Activated T-cell treated with anti-CD3 and anti-CD28 coated beads, Interleukin-2, amount 50 U/mL, for 72 hours (primary cell): Measurements from ENCODE around the gene CTNS. TPM values are rescaled to one million over a fixed set of nuclear protein-coding genes. Genes with fewer than 3 reads are reported as not detected.
"Not testable (repeated sequence)": the region's sequence is repeated elsewhere in the genome, so short reads cannot be mapped to it uniquely, and the experiment has no call there.

Source experiments
- ATAC-seq, 2 donors: fragments of 150-1000 bp; cut with Tn5 transposase; replicated peaks in 1 of 2; 2 replicates each; pipeline ENCODE4 v1.10.0; 2021; ENCODE audit warnings: moderate library complexity in 2 of 2, mild to moderate bottlenecking in 1 of 2
- DNase-seq, 2 donors: peaks; one replicate each; pipeline ENCODE4 v3.0.0; 2021 to 2022; ENCODE audit warnings: mixed read lengths in 1 of 2
- H3K27ac Mint-ChIP-seq: one replicate; pipeline ENCODE4 v1.8.0; 2022; ENCODE audit warnings: mild to moderate bottlenecking, moderate library complexity, mixed read lengths
- H3K27me3 Mint-ChIP-seq: one replicate; pipeline ENCODE4 v1.8.0; 2022; ENCODE audit warnings: low read depth, mixed read lengths
- H3K36me3 Mint-ChIP-seq, 2 donors: one replicate each; pipeline ENCODE4 v1.8.0; 2022; ENCODE audit warnings: mixed read lengths in 2 of 2, mild to moderate bottlenecking in 1 of 2; ENCODE audit not compliant: insufficient read depth in 2 of 2
- H3K4me1 Mint-ChIP-seq: one replicate; pipeline ENCODE4 v1.8.0; 2022; ENCODE audit warnings: low read depth, mixed read lengths
- H3K4me3 Mint-ChIP-seq, 2 donors: one replicate each; pipeline ENCODE4 v1.8.0; 2022; ENCODE audit warnings: mild to moderate bottlenecking in 2 of 2, mixed read lengths in 2 of 2, moderate library complexity in 2 of 2
- H3K9me3 Mint-ChIP-seq, 2 donors: one replicate each; pipeline ENCODE4 v1.8.0; 2022; ENCODE audit warnings: mixed read lengths in 2 of 2
- total RNA-seq, 2 donors: library from RNA; stranded (reverse); gene quantifications; one replicate each; pipeline ENCODE4 v1.2.3, GENCODE V29; 2022

The CTNS gene
- total RNA-seq, 2 donors from 2014 or later, result 10.5 to 12.1 TPM

GRCh38 chr17:3704931-3705717 lies 68.6 kb downstream of the CTNS start:
- Mint-ChIP-seq H3K9me3 (peaks cover 0 to 2% of the 10 kb centered on the region in 2 donors), H3K4me3 (no peak overlapping the region), H3K27me3 (no peaks in the 10 kb centered on the region), H3K27ac (no peak overlapping the region), H3K4me1 (peaks cover 21% of the 10 kb centered on the region), H3K36me3 (peaks cover 5 to 9% of the 10 kb centered on the region in 2 donors)
- DNase-seq (no peak), ATAC-seq (no peak)

- not testable (repeated sequence) for H3K27me3 Mint-ChIP-seq, DNase-seq, H3K9me3 Mint-ChIP-seq, H3K36me3 Mint-ChIP-seq, ATAC-seq, H3K4me3 Mint-ChIP-seq, H3K27ac Mint-ChIP-seq
- peaks cover 24% of the 10 kb centered on the region for H3K4me1 Mint-ChIP-seq
Measured at GRCh38 chr17:3705718-3705984, 69.1 kb downstream of the CTNS start.

DNA sequence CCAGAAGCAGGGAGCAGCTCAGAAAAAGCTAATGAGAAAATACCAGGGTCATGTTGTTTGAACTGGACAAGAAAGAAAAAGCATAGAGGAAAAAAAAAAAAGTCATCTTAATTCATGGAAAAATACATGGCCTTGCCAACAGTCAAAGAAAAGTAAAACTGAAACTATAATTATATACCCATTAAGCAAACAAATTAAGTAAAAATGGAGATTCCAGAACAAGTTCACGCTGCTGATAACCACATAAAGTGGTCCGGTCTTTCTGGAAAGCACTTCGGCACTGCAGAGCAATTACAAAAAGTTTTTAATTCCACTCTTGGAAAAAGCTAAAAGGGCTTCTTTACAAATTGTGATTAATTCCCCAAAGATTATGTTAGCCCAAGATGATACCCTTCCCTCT lies 71.8 kb downstream of the CTNS start:
- no peak overlapping the region for H3K4me3 Mint-ChIP-seq
- no peak for ATAC-seq

GRCh38 chr17:3710951-3711383 lies 74.4 kb downstream of the CTNS start:
- H3K27me3 Mint-ChIP-seq, result no peaks in the 10 kb centered on the region

More for the DNA sequence above, 71.8 kb downstream of the CTNS start:
- peaks cover 44% of the 10 kb centered on the region for H3K4me1 Mint-ChIP-seq
- no peaks in the 10 kb centered on the region for H3K9me3 Mint-ChIP-seq
- DNase-seq, result no peak
- H3K27me3 Mint-ChIP-seq, result no peaks in the 10 kb centered on the region
- H3K36me3 Mint-ChIP-seq, result peaks cover 10 to 11% of the 10 kb centered on the region in 2 donors
- H3K27ac Mint-ChIP-seq, result no peak overlapping the region

More at GRCh38 chr17:3710951-3711383, 74.4 kb downstream of the CTNS start:
- H3K9me3 Mint-ChIP-seq, result no peaks in the 10 kb centered on the region
- H3K36me3 Mint-ChIP-seq, result peaks cover 14 to 25% of the 10 kb centered on the region in 2 donors
- ATAC-seq (peak; percentile 97 to 98), DNase-seq (peak; percentile 79 to 86)
- H3K4me3 Mint-ChIP-seq, result peak overlapping the region; percentile 63 to 64
- H3K27ac Mint-ChIP-seq, result peak overlapping the region; percentile 62
- peaks cover 58% of the 10 kb centered on the region for H3K4me1 Mint-ChIP-seq

Other genes starting within 250 kb of the CTNS start
- gene OR1E1, start 238.3 kb upstream of the CTNS start, total RNA-seq, result not detected
- not detected for gene OR3A3, start 225.4 kb upstream of the CTNS start, total RNA-seq
- gene OR1E2, start 202.9 kb upstream of the CTNS start, total RNA-seq, result not detected
- under 1 TPM in 1 of 2 donors, not detected in 1; 0.37 TPM for gene SPATA22, start 164.9 kb upstream of the CTNS start, total RNA-seq
- under 1 TPM in 1 of 2 donors, not detected in 1; 0.34 TPM for gene ASPA, start 160.8 kb upstream of the CTNS start, total RNA-seq
- 1 to 10 TPM; 2.0 to 2.6 TPM for gene TRPV3, start 78.9 kb upstream of the CTNS start, total RNA-seq
- gene TRPV1, start 27.3 kb upstream of the CTNS start, total RNA-seq, result 1 to 10 TPM; 4.1 to 5.1 TPM
- gene SHPK, start 510 bp upstream of the CTNS start, total RNA-seq, result 1 to 10 TPM; 9.2 to 9.4 TPM
- 10 to 100 TPM; 10.6 to 12.3 TPM for gene TAX1BP3, start 31.8 kb downstream of the CTNS start, total RNA-seq
- 10 to 100 TPM; 44.0 to 45.0 TPM for gene EMC6, start 32.1 kb downstream of the CTNS start, total RNA-seq
- gene P2RX5, start 59.4 kb downstream of the CTNS start, total RNA-seq, result 10 to 100 TPM; 46.5 to 60.1 TPM
- 10 to 100 TPM; 23.2 to 25.7 TPM for gene HASPIN, start 87.1 kb downstream of the CTNS start, total RNA-seq
- 10 to 100 TPM; 62.1 to 86.3 TPM for gene ITGAE, start 164.4 kb downstream of the CTNS start, total RNA-seq
- gene NCBP3, start 209.5 kb downstream of the CTNS start, total RNA-seq, result 10 to 100 TPM; 65.1 to 65.8 TPM